Central memory CD8-positive, alpha-beta T cell (primary cell): ENCODE data around the gene RGS9.

Experiments
- ATAC-seq: fragments of 150-1000 bp; cut with Tn5 transposase; replicated peaks from 2 replicates; pipeline ENCODE4 v1.10.0; 2022; ENCODE audit warnings: mild to moderate bottlenecking, moderate FRiP score, moderate number of reproducible peaks; ENCODE audit not compliant: poor library complexity, severe bottlenecking; ENCODE audit errors: extremely low read depth
- DNase-seq, 2 donors: peaks; one replicate each; pipeline ENCODE4 v3.0.0; 2021; ENCODE audit warnings: low spot score in 2 of 2
- H3K27ac Mint-ChIP-seq: one replicate; pipeline ENCODE4 v1.8.0; 2022; ENCODE audit warnings: low read depth, mild to moderate bottlenecking, moderate library complexity, mixed read lengths
- H3K27me3 Mint-ChIP-seq: one replicate; pipeline ENCODE4 v1.8.0; 2022; ENCODE audit warnings: mixed read lengths
- H3K36me3 Mint-ChIP-seq: one replicate; pipeline ENCODE4 v1.8.0; 2022; ENCODE audit warnings: mild to moderate bottlenecking, moderate library complexity, mixed read lengths; ENCODE audit not compliant: insufficient read depth
- H3K4me1 Mint-ChIP-seq: one replicate; pipeline ENCODE4 v1.8.0; 2022; ENCODE audit warnings: mixed read lengths
- H3K4me3 Mint-ChIP-seq: one replicate; pipeline ENCODE4 v1.8.0; 2022; ENCODE audit warnings: mild to moderate bottlenecking, moderate library complexity, mixed read lengths
- H3K9me3 Mint-ChIP-seq: one replicate; pipeline ENCODE4 v1.8.0; 2022; ENCODE audit warnings: mixed read lengths

Gene RGS9

DNA sequence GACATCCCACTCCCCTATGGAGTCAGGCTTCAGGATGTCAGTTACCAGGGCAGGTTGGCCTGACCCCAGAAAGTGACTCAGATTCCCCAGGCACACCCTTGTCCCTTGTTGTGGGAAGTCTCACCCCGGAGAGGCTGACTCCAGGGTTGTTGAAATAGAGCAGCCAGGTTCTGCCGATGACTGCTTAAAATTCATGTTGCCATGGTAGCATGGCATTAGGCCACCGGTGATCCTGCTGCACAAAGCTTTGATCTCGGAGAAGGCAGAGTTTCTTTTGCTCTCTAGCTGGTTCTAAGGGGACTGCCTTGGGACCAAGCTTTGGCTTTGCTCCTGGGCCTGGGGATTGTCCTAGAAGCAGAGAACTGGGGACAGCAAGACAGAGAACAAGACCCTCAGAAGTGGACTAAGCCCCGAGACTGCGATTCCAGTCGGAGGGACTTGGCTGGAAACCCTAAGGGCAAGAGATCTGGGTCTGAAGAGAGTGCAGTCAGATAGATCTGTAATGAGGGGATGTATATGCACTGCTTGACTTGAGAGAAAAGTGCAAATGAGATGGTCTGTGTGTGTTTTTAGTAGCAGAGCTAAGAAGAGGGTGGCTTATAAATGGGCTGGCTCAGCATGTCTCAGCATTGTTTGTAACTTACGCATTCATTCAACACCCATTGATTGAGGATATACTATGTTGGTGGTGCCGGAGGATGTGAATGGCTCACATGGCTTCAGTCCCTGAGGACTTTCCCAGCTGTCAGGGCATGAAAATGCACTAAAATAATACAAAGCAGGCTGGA, 106.9 kb downstream of the RGS9 start:
- Mint-ChIP-seq H3K4me3 (no peak overlapping the region), H3K36me3 (no peaks in the 10 kb centered on the region), H3K27ac (no peak overlapping the region), H3K4me1 (no peaks in the 10 kb centered on the region), H3K27me3 (peaks cover 35% of the 10 kb centered on the region), H3K9me3 (no peaks in the 10 kb centered on the region)
- DNase-seq (no peak), ATAC-seq (no peak)

DNA sequence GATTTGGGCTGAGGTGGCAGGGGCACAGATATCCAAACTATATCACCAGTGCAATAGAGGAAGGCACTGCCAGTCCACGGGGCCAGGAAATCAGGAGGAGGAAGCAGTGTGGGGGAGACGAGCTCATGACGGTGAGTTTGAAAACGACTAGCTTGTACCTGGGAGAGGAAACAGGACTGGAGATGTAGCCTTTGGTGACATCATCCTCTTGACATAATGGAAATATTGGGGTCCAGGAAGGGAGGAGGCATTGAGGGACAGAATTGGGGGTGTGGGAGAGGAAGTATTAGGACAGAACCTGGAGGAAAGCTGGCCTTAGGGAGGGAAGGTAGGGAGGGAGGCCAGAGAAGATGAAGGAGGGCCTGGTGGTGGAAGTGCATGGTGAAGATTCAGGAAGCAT, 109.1 kb downstream of the RGS9 start:
- Mint-ChIP-seq H3K36me3 (no peaks in the 10 kb centered on the region), H3K27ac (no peak overlapping the region), H3K9me3 (no peaks in the 10 kb centered on the region), H3K4me1 (no peaks in the 10 kb centered on the region), H3K27me3 (peaks cover 49% of the 10 kb centered on the region), H3K4me3 (no peak overlapping the region)
- DNase-seq, result no peak
- no peak for ATAC-seq

DNA sequence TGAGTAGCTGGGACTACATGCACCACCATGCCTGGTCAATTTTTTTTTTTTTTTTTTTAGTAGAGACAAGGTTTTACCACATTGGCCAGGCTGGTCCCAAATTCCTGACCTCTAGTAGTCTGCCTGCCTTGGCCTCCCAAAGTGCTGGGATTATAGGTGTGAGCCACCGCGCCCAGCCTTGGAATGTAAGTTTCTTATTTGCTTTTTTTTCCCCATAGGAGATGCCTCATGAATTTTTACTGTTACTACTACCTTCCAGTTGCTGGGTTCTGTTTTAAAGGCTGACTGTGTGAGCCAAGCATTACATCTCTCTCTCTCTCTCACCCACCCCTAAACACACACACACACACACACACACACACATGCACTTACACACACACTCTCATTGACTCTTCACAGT, 112.6 kb downstream of the RGS9 start:
- no peaks in the 10 kb centered on the region for H3K4me1 Mint-ChIP-seq
- no peaks in the 10 kb centered on the region for H3K9me3 Mint-ChIP-seq
- DNase-seq (no peak), ATAC-seq (no peak)
- no peak overlapping the region for H3K27ac Mint-ChIP-seq
- H3K36me3 Mint-ChIP-seq, result no peaks in the 10 kb centered on the region
- H3K4me3 Mint-ChIP-seq, result no peak overlapping the region
- H3K27me3 Mint-ChIP-seq, result peaks cover 55% of the 10 kb centered on the region

DNA sequence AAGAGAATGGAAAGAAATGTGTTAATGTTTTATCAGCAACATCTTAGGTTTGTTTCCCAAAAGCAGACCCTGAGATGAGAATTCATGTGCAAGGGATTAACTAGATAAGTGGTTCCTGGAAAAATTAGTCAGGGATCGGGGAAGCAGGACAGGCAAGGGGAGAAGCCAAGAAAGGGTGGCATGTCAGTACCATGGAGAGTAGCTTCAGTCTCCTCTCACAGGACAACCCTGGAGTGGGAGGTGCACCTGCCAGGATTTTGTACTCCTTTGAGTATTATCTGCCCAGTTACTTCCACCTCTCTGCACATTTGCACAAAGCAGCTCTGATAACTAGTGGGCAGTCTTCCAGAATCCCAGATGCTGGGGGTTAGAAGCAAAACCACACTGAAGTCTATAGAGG, 117.0 kb downstream of the RGS9 start:
- no peaks in the 10 kb centered on the region for H3K4me1 Mint-ChIP-seq
- no peak overlapping the region for H3K27ac Mint-ChIP-seq
- H3K9me3 Mint-ChIP-seq, result peaks cover 5% of the 10 kb centered on the region
- peaks cover 49% of the 10 kb centered on the region for H3K27me3 Mint-ChIP-seq
- ATAC-seq, result no peak
- no peak overlapping the region for H3K4me3 Mint-ChIP-seq
- DNase-seq, result no peak
- H3K36me3 Mint-ChIP-seq, result no peaks in the 10 kb centered on the region

DNA sequence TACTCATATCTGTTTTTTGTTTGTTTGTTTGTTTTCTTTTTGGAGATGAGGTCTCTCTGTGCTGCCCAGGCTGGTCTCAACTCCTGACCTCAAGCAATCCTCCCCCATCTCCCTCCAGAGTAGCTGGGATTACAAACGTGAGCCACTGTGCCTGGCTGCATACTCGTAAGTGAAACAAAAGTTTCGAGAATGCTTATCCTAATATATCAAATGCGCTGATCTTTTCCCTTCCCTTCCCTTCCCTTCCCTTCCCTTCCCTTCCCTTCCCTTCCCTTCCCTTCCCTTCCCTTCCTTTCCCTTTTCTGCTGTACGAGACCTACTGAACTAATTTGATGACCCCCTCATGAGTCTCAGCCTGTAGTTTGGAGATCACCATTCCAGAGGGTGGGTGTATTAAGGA, 122.1 kb downstream of the RGS9 start:
- ATAC-seq, result no peak
- DNase-seq, result no peak
- peaks cover 28% of the 10 kb centered on the region for H3K27me3 Mint-ChIP-seq
- no peak overlapping the region for H3K27ac Mint-ChIP-seq
- peaks cover 6% of the 10 kb centered on the region for H3K4me1 Mint-ChIP-seq
- H3K9me3 Mint-ChIP-seq, result peaks cover 5% of the 10 kb centered on the region
- H3K4me3 Mint-ChIP-seq, result no peak overlapping the region
- no peaks in the 10 kb centered on the region for H3K36me3 Mint-ChIP-seq

DNA sequence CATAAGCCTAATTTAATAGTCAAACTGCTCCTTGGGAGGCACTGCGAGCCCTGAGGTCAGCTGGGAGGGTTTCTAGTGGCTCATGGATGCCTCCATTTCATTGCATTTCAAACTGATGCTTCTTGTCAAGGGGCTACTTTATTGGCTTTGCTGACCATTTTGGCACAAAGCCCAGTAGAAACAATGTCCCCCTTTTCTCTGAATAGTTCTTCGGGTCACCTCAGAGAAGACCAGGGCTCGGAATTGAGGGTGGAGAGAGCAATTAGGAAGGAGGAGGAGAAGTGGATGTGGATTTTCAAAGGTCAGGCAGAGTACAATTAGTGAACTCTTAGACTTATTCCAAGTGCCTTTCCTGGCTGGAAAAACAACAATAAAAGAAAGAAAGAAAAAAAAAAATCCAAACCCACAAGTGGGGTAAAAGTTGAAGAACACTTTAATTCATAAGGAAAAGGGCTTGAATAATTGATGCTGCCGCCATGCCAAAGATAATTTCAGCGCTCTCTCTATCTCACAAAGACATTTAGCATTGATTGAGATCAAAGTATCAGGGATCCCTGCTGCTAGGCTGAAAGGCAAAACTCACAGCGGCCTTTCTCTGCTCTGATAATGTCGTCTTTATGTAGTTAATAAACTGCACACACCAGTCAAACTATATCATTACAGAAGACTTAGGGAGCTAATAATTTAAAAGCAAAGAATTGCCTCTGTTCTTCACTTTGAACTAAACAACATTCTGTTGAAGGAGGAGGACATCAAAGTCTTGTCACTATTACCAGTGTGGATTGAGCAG, 122.7 kb downstream of the RGS9 start:
- Mint-ChIP-seq H3K36me3 (no peaks in the 10 kb centered on the region), H3K27ac (no peak overlapping the region), H3K9me3 (peaks cover 5% of the 10 kb centered on the region), H3K27me3 (peaks cover 28% of the 10 kb centered on the region), H3K4me1 (peaks cover 6% of the 10 kb centered on the region), H3K4me3 (no peak overlapping the region)
- no peak for DNase-seq
- ATAC-seq, result no peak

DNA sequence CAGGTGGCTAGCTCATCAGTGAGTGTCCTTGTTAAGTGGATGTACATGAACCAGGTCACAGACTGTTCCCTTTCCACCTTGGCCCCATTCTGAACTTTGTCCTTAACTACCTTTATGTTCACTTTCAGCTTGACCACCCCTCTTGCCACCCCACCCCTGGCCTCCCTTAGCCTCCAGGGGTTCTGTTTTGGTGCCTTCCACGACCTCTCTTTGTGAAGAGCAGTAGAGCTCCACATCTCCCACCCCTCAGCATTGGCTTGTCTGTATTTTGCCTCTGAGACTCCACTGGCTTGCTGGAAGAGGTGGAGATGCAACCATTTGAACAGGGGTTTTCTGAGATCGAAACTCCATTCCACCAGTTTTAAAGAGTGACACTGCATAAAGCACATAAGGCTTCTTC, 123.5 kb downstream of the RGS9 start:
- peaks cover 28% of the 10 kb centered on the region for H3K27me3 Mint-ChIP-seq
- DNase-seq, result no peak
- H3K36me3 Mint-ChIP-seq, result no peaks in the 10 kb centered on the region
- no peak overlapping the region for H3K4me3 Mint-ChIP-seq
- H3K9me3 Mint-ChIP-seq, result peaks cover 5% of the 10 kb centered on the region
- H3K27ac Mint-ChIP-seq, result no peak overlapping the region
- H3K4me1 Mint-ChIP-seq, result peaks cover 14% of the 10 kb centered on the region
- ATAC-seq, result no peak

DNA sequence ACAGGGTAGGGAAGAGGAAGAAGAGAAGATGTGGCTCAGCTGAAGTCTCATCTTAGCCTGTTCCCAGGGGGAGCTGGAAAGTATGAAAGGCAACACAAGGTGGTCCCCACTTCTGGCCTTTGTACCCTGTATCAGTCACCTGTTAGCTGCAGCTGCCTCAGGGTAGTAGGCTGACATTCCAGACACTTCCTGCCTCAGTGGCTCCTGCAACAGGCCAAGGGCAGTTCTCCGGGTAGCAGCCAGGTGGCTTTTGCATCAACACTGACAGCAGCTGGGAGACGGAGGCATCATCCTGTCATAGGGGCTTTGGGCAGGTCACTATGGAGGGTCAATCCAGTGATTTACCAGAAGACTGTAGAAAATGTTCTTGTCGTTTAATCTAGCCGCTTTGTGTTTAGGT, 124.0 kb downstream of the RGS9 start:
- Mint-ChIP-seq H3K36me3 (no peaks in the 10 kb centered on the region), H3K4me1 (peaks cover 17% of the 10 kb centered on the region), H3K4me3 (no peak overlapping the region), H3K27ac (no peak overlapping the region), H3K9me3 (peaks cover 4% of the 10 kb centered on the region), H3K27me3 (peaks cover 25% of the 10 kb centered on the region)
- DNase-seq (no peak), ATAC-seq (no peak)

DNA sequence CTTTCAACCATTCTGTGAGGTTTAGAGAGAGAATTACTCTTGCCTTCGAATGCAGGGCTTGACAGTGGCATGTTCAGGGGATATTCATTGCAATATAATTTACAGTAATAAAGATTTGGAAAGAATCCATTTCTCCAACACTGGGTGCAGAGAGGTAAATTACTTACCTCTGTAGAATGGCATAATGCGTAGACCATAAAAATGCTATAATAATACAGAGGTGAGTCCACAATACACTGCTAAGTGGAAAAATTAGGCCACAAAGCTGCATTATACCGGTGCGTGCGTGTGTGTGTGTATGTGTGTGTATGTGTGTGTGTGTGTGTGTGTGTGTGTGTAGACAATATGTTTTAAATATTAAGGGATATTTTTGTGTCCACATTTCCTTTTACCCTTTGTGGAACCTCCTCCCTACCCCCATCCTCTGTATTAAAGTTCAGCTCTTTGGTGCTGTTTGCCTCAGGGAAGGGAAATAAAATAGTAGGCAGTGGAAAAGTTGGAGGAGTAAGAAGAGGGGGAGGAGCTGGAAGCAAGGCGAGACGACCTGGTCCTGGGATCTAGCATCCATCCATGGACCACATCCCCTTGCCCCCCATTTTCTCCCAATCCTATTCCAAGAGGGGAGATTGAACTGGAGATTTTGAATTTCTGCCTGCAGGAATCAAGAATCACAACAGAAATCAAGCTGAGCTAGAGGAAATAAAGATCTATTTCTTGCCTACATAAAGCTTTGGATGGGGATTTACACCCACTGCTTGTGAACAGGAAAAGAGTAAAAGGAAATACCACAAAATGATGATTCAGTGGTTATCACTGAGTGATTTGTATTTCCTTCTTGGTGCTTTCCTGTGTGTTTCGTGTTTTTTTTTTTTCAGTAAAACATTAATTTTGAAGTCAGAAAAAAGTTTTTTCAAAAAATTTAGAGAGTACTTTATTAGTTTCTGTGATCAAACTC, 124.8 kb downstream of the RGS9 start:
- peaks cover 17% of the 10 kb centered on the region for H3K27me3 Mint-ChIP-seq
- no peaks in the 10 kb centered on the region for H3K9me3 Mint-ChIP-seq
- no peak overlapping the region for H3K4me3 Mint-ChIP-seq
- no peaks in the 10 kb centered on the region for H3K36me3 Mint-ChIP-seq
- DNase-seq (no peak), ATAC-seq (no peak)
- no peak overlapping the region for H3K27ac Mint-ChIP-seq
- peaks cover 17% of the 10 kb centered on the region for H3K4me1 Mint-ChIP-seq

DNA sequence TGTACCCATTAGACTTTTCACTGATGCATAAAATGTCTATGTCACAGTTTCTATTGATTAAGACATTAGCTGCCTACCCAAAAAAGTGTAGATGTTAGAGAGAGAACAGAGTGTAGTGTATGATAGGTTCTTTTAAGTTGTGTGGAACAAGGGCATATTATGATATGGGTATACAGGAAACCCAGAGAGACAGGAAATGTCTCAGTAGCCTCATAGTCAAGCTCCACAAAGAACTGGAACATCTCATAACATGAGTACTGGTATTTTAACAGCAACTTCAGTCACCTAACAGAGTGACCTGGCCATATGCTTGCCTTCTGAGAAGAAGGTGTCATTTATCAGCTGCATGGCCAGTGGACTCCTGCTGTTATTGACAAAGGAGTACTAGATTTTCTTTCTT, 128.1 kb downstream of the RGS9 start:
- H3K4me3 Mint-ChIP-seq, result no peak overlapping the region
- H3K4me1 Mint-ChIP-seq, result peaks cover 17% of the 10 kb centered on the region
- H3K27ac Mint-ChIP-seq, result no peak overlapping the region
- H3K27me3 Mint-ChIP-seq, result no peaks in the 10 kb centered on the region
- no peaks in the 10 kb centered on the region for H3K9me3 Mint-ChIP-seq
- H3K36me3 Mint-ChIP-seq, result no peaks in the 10 kb centered on the region
- no peak for ATAC-seq
- DNase-seq, result no peak

DNA sequence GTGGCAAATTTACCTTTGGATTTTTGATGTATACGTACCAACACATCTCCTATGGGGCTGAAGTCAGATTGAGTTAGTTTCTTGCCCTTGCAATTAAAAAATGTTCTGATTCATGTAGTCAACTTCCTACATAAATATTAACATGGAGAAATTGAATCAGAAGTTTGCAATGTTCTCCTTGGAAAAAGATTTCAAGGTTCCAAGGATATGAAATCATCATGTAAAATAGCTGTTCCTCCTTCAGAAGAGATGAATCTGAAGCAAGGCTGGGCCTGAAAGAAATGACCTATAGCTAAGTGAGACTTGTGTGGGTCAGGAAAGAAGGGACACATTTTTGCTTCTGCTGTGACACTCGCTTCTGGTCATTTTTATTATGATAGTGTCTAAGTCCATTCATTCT, 131.7 kb downstream of the RGS9 start:
- H3K9me3 Mint-ChIP-seq, result no peaks in the 10 kb centered on the region
- no peaks in the 10 kb centered on the region for H3K36me3 Mint-ChIP-seq
- H3K4me1 Mint-ChIP-seq, result peaks cover 11% of the 10 kb centered on the region
- no peaks in the 10 kb centered on the region for H3K27me3 Mint-ChIP-seq
- no peak overlapping the region for H3K27ac Mint-ChIP-seq
- no peak for DNase-seq
- no peak overlapping the region for H3K4me3 Mint-ChIP-seq
- no peak for ATAC-seq

DNA sequence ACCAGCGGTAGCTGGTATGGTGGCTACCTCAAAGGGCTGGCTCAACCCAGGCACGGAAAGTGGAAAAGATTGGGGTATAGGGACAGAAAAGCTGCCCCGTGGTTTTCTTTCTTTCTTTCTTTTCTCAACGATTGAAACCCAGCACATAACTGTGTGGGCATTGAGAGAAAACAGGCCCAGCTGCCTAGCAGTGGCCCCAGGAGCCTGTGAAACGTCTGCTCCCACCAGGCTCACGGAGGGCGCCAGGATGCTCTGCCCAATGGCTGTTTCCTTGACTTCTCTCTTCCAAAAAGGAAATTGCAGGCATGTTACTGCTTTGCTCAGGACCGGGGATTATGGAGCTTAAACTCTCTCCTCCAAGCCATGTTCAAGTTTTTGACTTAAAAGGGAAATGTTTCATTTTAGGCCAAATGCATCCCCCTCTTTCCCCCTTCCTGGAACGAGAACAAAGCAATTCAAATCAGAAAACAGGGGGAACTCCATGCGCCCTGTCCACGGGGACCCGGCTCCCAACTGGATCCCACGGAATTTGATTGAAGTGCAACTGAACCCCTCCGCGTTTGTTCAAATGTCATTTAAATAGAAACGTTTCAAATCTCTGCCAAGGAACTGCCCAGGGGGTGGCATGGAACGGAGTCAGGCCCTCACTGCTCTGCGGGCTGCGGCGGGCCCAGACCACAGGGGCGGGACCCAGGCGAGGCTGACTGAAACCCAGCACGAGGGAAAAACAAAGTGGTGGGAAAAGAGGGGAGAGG, 133.5 kb downstream of the RGS9 start:
- Mint-ChIP-seq H3K4me3 (no peak overlapping the region), H3K4me1 (peaks cover 2% of the 10 kb centered on the region), H3K27me3 (peaks cover 14% of the 10 kb centered on the region), H3K36me3 (no peaks in the 10 kb centered on the region), H3K27ac (no peak overlapping the region), H3K9me3 (no peaks in the 10 kb centered on the region)
- ATAC-seq (no peak), DNase-seq (no peak)
